Adipocyte (in vitro differentiated cells): Measurements from ENCODE around the gene ESR2.
"Not testable (repeated sequence)": the region's sequence is repeated elsewhere in the genome, so short reads cannot be mapped to it uniquely, and the experiment has no call there.

Source experiments
- DNase-seq: peaks from one replicate; pipeline ENCODE4 v3.0.0-alpha.2; 2015; ENCODE audit warnings: low read depth
- H3K27me3 ChIP-seq: replicated peaks from 2 replicates; pipeline ENCODE4 v1.7.0; 2013; ENCODE audit warnings: mild to moderate bottlenecking, low read length, moderate library complexity; ENCODE audit not compliant: control insufficient read depth, insufficient read depth
- H3K36me3 ChIP-seq: 2 replicates; pipeline ENCODE4 v1.7.0; 2013; ENCODE audit warnings: low read length, mild to moderate bottlenecking, moderate library complexity; ENCODE audit not compliant: control insufficient read depth, insufficient read depth, severe bottlenecking
- H3K4me1 ChIP-seq: 2 replicates; pipeline ENCODE4 v1.7.0; 2013; ENCODE audit warnings: mild to moderate bottlenecking, low read length, moderate library complexity; ENCODE audit not compliant: control insufficient read depth, insufficient read depth
- H3K4me3 ChIP-seq: 2 replicates; pipeline ENCODE4 v1.7.0; 2013; ENCODE audit warnings: mild to moderate bottlenecking, low read length, moderate library complexity
- H3K9ac ChIP-seq: 2 replicates; pipeline ENCODE4 v1.7.0; 2013; ENCODE audit warnings: mild to moderate bottlenecking, low read length, moderate library complexity
- H3K9me3 ChIP-seq: 2 replicates; pipeline ENCODE4 v1.7.0; 2013; ENCODE audit warnings: mild to moderate bottlenecking, low read length, moderate library complexity; ENCODE audit not compliant: control insufficient read depth

The ESR2 gene

DNA sequence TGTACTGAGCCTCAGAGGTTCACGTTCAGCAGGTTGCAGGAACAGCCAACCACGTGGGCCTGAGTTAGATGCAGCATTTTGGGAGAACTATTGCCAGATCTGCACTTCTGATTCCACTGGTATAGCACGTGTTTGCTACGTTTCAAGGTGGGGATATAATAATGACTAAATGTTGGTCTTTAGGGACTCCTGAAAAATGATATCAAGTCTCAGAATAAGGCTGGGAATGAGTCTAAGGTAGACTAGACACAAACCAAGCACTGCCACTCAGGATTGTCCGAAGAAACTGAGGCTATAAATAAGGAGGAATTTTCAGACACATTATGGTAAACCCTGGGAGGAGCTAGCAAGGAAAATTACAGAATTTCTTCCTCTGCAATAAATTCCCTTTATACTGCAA lies 98.1 kb downstream of the ESR2 start:
- peaks cover 4% of the 10 kb centered on the region for H3K36me3 ChIP-seq
- no peaks in the 10 kb centered on the region for H3K9me3 ChIP-seq
- no peak overlapping the region for H3K4me3 ChIP-seq
- peaks cover 37% of the 10 kb centered on the region for H3K4me1 ChIP-seq
- no peak for DNase-seq
- no peaks in the 10 kb centered on the region for H3K27me3 ChIP-seq
- no peak overlapping the region for H3K9ac ChIP-seq

- DNase-seq = no peak
- H3K9me3 ChIP-seq = no peaks in the 10 kb centered on the region
- H3K27me3 ChIP-seq = no peaks in the 10 kb centered on the region
- H3K4me1 ChIP-seq = peaks cover 30% of the 10 kb centered on the region
- H3K4me3 ChIP-seq = no peak overlapping the region
- peaks cover 7% of the 10 kb centered on the region for H3K36me3 ChIP-seq
- H3K9ac ChIP-seq = no peak overlapping the region
Observed at GRCh38 chr14:64195199-64195598, 99.0 kb downstream of the ESR2 start.

DNA sequence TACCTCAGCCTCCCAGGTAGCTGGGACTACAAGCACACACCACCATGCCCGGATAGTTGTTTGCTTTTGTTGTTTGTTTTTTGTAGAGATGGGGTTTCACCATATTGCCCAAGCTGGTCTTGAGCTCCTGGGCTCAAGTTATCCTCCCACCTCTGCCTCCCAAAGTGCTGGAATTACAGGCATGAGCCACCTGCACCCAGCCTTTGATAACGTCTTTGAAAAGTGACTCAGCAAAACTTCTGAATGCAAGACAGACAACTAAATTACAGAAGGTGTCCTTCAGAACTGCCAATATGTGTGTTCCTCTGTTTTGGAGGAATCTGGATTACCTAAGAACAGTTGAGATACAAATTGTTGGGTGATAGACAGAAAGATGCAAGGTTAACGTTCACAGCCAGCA lies 99.8 kb downstream of the ESR2 start:
- H3K9me3 ChIP-seq = no peaks in the 10 kb centered on the region
- H3K36me3 ChIP-seq = peaks cover 14% of the 10 kb centered on the region
- no peaks in the 10 kb centered on the region for H3K27me3 ChIP-seq
- no peak overlapping the region for H3K9ac ChIP-seq
- H3K4me3 ChIP-seq = no peak overlapping the region
- DNase-seq = no peak
- H3K4me1 ChIP-seq = peaks cover 22% of the 10 kb centered on the region

DNA sequence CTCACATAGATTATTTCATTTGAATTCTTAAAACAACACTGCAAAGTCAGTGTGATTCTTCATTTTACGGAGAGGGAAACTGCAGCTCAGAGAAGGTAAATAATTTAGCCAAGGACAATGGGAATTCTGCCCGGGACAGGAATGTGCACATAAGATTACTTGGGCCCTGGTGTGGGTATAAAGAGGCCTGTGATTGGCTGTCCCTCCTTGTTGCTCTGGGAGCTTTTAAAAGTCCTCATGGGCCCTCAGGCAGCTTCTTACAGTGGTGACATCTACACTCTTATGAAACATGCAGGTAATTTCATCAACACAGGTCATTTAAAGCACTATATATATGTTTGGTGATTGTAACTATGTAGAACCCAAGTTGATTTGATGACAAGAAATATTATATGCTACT lies 100.3 kb downstream of the ESR2 start:
- H3K27me3 ChIP-seq = no peaks in the 10 kb centered on the region
- peaks cover 18% of the 10 kb centered on the region for H3K4me1 ChIP-seq
- peaks cover 17% of the 10 kb centered on the region for H3K36me3 ChIP-seq
- H3K9me3 ChIP-seq = no peaks in the 10 kb centered on the region
- H3K9ac ChIP-seq = no peak overlapping the region
- DNase-seq = no peak
- H3K4me3 ChIP-seq = no peak overlapping the region

DNA sequence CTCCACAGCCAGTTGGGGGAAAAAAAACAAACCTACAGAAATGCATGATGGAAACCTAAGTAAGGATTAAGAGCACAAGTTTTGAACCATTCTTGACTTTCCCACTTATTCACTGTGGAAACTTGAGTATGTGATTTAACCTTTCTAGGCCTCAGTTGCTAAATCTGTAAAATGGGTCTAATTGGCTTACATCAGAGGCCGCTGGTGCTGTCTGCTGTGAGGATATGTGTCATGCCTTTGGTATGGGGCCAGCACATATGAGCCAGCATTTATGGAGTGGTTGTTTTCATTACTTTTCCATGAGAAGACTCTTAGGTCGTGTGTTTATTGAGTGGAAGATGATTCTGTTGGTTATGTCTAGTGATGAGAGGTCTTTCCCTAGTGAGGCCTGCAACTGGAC lies 102.4 kb downstream of the ESR2 start:
- peaks cover 8% of the 10 kb centered on the region for H3K4me1 ChIP-seq
- no peaks in the 10 kb centered on the region for H3K9me3 ChIP-seq
- no peak overlapping the region for H3K9ac ChIP-seq
- DNase-seq = peak; percentile 33
- H3K27me3 ChIP-seq = no peaks in the 10 kb centered on the region
- H3K4me3 ChIP-seq = no peak overlapping the region
- peaks cover 22% of the 10 kb centered on the region for H3K36me3 ChIP-seq

DNA sequence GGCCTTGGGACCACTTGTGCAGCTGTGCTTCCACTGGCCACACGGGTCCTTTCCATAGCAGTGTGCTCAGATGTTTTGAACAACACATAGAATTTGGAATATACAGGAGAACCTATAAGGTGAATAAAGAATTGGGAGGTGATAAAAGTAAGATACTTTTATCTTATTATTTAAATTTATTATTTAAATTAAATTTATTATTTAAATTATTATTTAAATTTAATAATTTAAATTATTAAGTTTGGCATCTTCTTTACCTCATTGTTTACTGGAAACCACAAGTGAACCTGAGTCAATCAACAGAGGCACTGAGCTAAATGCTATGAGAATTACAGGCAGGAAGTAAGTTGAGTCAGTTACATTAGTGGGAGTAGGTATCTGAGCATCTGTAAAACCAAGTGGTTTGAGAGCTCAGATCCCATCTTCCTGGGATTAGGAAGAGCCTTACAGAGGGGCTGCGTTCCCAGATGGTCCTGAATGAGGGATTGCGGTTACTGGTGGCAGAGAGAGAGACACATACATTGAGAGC lies 103.1 kb downstream of the ESR2 start:
- H3K9ac ChIP-seq = no peak overlapping the region
- peaks cover 27% of the 10 kb centered on the region for H3K36me3 ChIP-seq

GRCh38 chr14:64187331-64187730 lies 106.8 kb downstream of the ESR2 start:
- Histone ChIP-seq H3K4me3 (no peak overlapping the region), H3K9ac (no peak overlapping the region), H3K4me1 (peaks cover 4% of the 10 kb centered on the region), H3K36me3 (peaks cover 27% of the 10 kb centered on the region), H3K9me3 (no peaks in the 10 kb centered on the region), H3K27me3 (no peaks in the 10 kb centered on the region)
- DNase-seq = peak; percentile 61

More for the DNA sequence above, 103.1 kb downstream of the ESR2 start:
- Histone ChIP-seq H3K4me1 (peaks cover 4% of the 10 kb centered on the region), H3K27me3 (no peaks in the 10 kb centered on the region), H3K4me3 (no peak overlapping the region), H3K9me3 (no peaks in the 10 kb centered on the region)
- no peak for DNase-seq

DNA sequence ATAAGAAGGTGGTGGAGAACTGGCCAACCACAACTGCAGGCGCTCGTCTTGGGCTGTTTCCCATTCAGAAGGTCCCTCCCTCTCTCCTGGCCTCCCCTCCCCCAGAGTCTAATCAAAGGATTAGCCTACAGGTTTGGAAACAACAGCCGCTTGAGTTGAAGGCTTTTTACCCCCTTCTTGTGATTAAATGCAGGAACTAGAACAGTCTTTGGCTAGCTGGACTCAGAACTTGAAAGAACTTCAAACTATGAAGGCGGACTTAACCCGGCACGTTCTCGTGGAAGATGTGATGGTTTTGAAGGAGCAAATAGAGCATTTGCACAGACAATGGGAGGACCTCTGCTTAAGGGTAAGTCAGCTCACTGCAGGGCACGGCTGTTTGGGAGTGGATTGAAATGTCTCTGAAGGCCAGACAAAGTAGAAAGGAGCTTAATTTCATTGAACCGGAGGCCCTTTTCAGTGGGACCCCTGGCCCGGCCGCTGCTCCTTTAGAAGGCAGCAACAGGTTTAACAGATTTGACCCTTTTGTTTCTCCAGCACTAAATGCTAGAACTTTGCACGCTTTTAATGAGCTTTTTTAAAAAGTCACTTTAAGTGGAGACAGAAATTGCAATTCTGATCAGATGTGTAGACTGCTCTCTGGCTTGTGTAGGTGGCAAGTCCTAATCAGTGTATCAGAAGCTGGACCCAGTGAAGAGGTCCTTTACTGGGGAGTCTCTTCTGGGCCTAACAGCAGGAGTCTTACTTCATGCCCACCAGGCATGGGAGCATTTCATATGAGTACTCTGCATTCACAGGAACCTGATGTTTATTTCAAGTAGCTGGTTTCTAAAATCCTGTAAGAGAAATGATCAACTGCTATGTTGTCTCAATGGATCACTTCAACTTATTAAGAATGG lies 107.7 kb downstream of the ESR2 start:
- DNase-seq = no peak
- no peaks in the 10 kb centered on the region for H3K9me3 ChIP-seq
- no peak overlapping the region for H3K9ac ChIP-seq
- no peaks in the 10 kb centered on the region for H3K27me3 ChIP-seq
- peaks cover 24% of the 10 kb centered on the region for H3K36me3 ChIP-seq
- no peaks in the 10 kb centered on the region for H3K4me1 ChIP-seq
- H3K4me3 ChIP-seq = no peak overlapping the region

DNA sequence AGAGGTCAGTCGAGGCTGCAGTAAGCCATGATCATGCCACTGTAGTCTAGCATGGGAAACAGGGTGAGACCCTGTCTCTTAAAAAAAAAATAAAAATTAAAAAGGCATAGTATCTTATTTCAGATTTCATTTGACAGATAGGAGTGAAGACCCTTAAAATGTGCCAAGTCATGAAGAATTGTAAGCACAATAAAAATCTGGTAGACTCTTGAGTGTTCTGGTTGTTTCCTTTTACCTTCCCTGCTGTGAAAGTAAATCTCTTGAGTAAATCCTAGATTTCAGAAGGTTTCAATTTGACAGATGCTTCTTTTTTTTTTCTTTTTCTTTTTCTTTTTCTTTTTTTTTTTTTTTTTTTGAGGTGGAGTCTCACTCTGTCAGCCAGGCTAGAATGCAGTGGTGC lies 109.0 kb downstream of the ESR2 start:
- Histone ChIP-seq H3K9me3 (no peaks in the 10 kb centered on the region), H3K4me1 (no peaks in the 10 kb centered on the region), H3K27me3 (no peaks in the 10 kb centered on the region), H3K9ac (no peak overlapping the region), H3K36me3 (peaks cover 20% of the 10 kb centered on the region), H3K4me3 (no peak overlapping the region)
- DNase-seq = no peak

- DNase-seq = no peak
- Histone ChIP-seq H3K9me3 (no peaks in the 10 kb centered on the region), H3K4me3 (no peak overlapping the region), H3K9ac (no peak overlapping the region), H3K27me3 (no peaks in the 10 kb centered on the region), H3K36me3 (peaks cover 10% of the 10 kb centered on the region), H3K4me1 (no peaks in the 10 kb centered on the region)
Observed at GRCh38 chr14:64184103-64184729, 110.0 kb downstream of the ESR2 start.

DNA sequence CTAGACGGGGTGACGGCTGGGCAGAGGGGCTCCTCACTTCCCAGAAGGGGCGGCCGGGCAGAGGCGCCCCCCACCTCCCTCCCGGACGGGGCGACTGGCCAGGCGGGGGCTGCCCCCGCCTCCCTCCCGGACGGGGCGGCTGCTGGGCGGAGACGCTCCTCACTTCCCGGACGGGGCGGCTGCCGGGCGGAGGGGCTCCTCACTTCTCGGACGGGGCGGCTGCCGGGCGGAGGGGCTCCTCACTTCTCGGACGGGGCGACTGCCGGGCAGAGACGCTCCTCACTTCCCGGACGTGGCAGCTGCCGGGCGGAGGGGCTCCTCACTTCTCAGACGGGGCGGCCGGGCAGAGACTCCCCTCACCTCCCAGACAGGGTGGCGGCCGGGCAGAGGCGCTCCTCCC lies 111.3 kb downstream of the ESR2 start:
- peaks cover 15% of the 10 kb centered on the region for H3K36me3 ChIP-seq
- H3K9ac ChIP-seq, DNase-seq, H3K4me1 ChIP-seq, H3K27me3 ChIP-seq, H3K9me3 ChIP-seq, H3K4me3 ChIP-seq: not testable (repeated sequence)
